ENCODE measurements around the gene PPP6R2.

- TF ChIP-seq CTCF (IDR thresholded peaks at IDR 0.05) = no peak
- TF ChIP-seq POLR2A (IDR thresholded peaks at IDR 0.05) = no peak
Measured at GRCh38 chr22:50316114-50317065, 26.7 kb upstream of the PPP6R2 start.
